Ovary (tissue), 9 donors: Measurements from ENCODE around the gene ICAM5. TPM values are rescaled to one million over a fixed set of nuclear protein-coding genes. Genes with fewer than 3 reads are reported as not detected.

ENCODE experiments used
- DNase-seq, 5 donors: peaks; one replicate each; pipeline ENCODE4 v3.0.0-alpha.2; 2019 to 2020
- H3K27ac ChIP-seq, 2 donors: fragments of 200-600 bp; one replicate each; pipeline versions ENCODE4 v1.5.1 to v1.8.0; 2019 to 2022
- H3K27me3 ChIP-seq: fragments of 200-600 bp; one replicate; pipeline ENCODE4 v1.8.0; 2022
- H3K36me3 ChIP-seq: fragments of 200-600 bp; sonication (generic); one replicate; pipeline ENCODE4 v1.5.1; 2019
- H3K4me1 ChIP-seq: one replicate; pipeline ENCODE4 v1.8.1; 2013; ENCODE audit warnings: mild to moderate bottlenecking, moderate library complexity; ENCODE audit not compliant: insufficient read depth
- H3K4me3 ChIP-seq: fragments of 200-600 bp; sonication (generic); one replicate; pipeline ENCODE4 v1.5.1; 2017
- H3K9me3 ChIP-seq, 2 donors: fragments of 200-600 bp in 1 of 2; sonication (generic) in 1 of 2; one replicate each; pipeline versions ENCODE4 v1.5.1 to v1.8.1; 2013 to 2019; ENCODE audit warnings: mild to moderate bottlenecking in 1 of 2, moderate library complexity in 1 of 2
- EP300 ChIP-seq: sonication (generic); formaldehyde crosslinking; IDR thresholded peaks from one replicate; pipeline ENCODE4 v1.6.1; 2017; ENCODE audit warnings: antibody characterized with exemption
- POLR2A ChIP-seq: fragments of 450-650 bp; IDR thresholded peaks from one replicate; pipeline ENCODE4 v1.6.1; 2017; ENCODE audit warnings: antibody characterized with exemption, mild to moderate bottlenecking, moderate library complexity
- WGBS, 3 donors: extraction: QIAGEN DNeasy Blood & Tissue Kit in 1 of 3; methylation state at CpG; one replicate each; pipeline versions ENCODE4 v1.1.5 to v1.1.7; 2013 to 2017; 5-methylcytosine and 5-hydroxymethylcytosine counted together
- intact Hi-C, 4 donors: fragments of 100-400 bp; cut with DNase I; formaldehyde crosslinking; loops; one replicate each; pipeline versions ENCODE4 v1.11.0 to v1.15.1; 2022 to 2023
- polyA plus RNA-seq, 2 donors: library from polyadenylated mRNA; stranded (reverse); fragments of 200-250 nt in 1 of 2; fragments of 350-450 nt in 1 of 2; fragmentation: Illumina TruSeq in 1 of 2; extraction: RNeasy Lipid Tissue Mini Kit (QIAGEN cat#74804) in 1 of 2; gene quantifications; one replicate each; pipeline ENCODE4 v1.2.3, GENCODE V29; 2013 to 2014
- total RNA-seq, 7 donors: library from RNA; depleted of rRNA in 2 of 7; stranded (reverse); fragments of >200 nt in 2 of 7; fragmentation: NEBNext Ultra II Directional in 3 of 7; extraction: Animal tissue kit (Norgen Biotek cat#: 25700) in 3 of 7; gene quantifications; one replicate each; pipeline versions ENCODE4 v1.1.0 to v1.2.4, GENCODE V29; 2016 to 2023
- TF ChIP-seq, protein P1 (sequence below), 3 donors: fragments of 450-650 bp in 2 of 3; fragments of 200-600 bp in 1 of 3; IDR thresholded peaks; one replicate each; pipeline versions ENCODE4 v1.5.1 to v1.8.0; 2016 to 2022; ENCODE audit warnings: antibody characterized with exemption in 3 of 3, mild to moderate bottlenecking in 1 of 3
- donor health status: DM: no; HTN: no; CAD: no; lungs with moderate emphysema.
- donor health status: DM: no; HTN: no; CAD: no.
- donor health status: Bipolar disorder and iron deficiency.
- donor health status: DM: yes; HTN: yes; CAD: no.
- donor health status: DM: no; HTN: no; CAD: no.
- donor health status: DM: yes; HTN: yes; CAD: no.

ICAM5 gene
- total and polyA plus RNA-seq, 9 donors = 0.11 to 16.1 (median 1.7) TPM; not detected in 1

- no peaks in the 10 kb centered on the region for H3K36me3 ChIP-seq
- WGBS, 3 donors = 81 to 92% (median 92%) methylated on average over 2 of the region's 2 CpGs
- DNase-seq = no peak
- intact Hi-C loops = loop anchor here in 3 of 4 donors (5.0 to 10.0 kb wide), 3 partner anchors 61 to 323 kb away; partner anchors contain the start of genes OLFM2 (in 2 of the 3) and DNMT1 (in 1 of the 3)
- H3K27ac ChIP-seq = no peak overlapping the region
- no peak for TF ChIP-seq EP300
- TF ChIP-seq, protein P1, sequence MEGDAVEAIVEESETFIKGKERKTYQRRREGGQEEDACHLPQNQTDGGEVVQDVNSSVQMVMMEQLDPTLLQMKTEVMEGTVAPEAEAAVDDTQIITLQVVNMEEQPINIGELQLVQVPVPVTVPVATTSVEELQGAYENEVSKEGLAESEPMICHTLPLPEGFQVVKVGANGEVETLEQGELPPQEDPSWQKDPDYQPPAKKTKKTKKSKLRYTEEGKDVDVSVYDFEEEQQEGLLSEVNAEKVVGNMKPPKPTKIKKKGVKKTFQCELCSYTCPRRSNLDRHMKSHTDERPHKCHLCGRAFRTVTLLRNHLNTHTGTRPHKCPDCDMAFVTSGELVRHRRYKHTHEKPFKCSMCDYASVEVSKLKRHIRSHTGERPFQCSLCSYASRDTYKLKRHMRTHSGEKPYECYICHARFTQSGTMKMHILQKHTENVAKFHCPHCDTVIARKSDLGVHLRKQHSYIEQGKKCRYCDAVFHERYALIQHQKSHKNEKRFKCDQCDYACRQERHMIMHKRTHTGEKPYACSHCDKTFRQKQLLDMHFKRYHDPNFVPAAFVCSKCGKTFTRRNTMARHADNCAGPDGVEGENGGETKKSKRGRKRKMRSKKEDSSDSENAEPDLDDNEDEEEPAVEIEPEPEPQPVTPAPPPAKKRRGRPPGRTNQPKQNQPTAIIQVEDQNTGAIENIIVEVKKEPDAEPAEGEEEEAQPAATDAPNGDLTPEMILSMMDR (IDR thresholded peaks at IDR 0.05) = no peak
- no peaks in the 10 kb centered on the region for H3K9me3 ChIP-seq
- H3K27me3 ChIP-seq = no peaks in the 10 kb centered on the region
- no peak overlapping the region for H3K4me3 ChIP-seq
- H3K4me1 ChIP-seq = peaks cover 6% of the 10 kb centered on the region
Observed at GRCh38 chr19:10255358-10255757, 34.4 kb upstream of the ICAM5 start.

GRCh38 chr19:10256551-10256950 is 33.2 kb upstream of the ICAM5 start:
- peaks cover 3% of the 10 kb centered on the region for H3K4me1 ChIP-seq
- TF ChIP-seq POLR2A (no peak), EP300 (no peak)
- TF ChIP-seq, protein P1 (IDR thresholded peaks at IDR 0.05) = no peak
- H3K9me3 ChIP-seq = no peaks in the 10 kb centered on the region
- DNase-seq = peak in 1 of 5 donors; percentile 29
- H3K27me3 ChIP-seq = no peaks in the 10 kb centered on the region
- H3K27ac ChIP-seq = no peak overlapping the region
- H3K36me3 ChIP-seq = no peaks in the 10 kb centered on the region
- H3K4me3 ChIP-seq = no peak overlapping the region
- intact Hi-C loops = loop anchor here in 3 of 4 donors (5.0 to 10.0 kb wide), 3 partner anchors 62 to 324 kb away; partner anchors contain the start of genes OLFM2 (in 2 of the 3) and DNMT1 (in 1 of the 3)
- 57 to 72% (median 61%) methylated on average over 16 to 18 of the region's 18 CpGs for WGBS, 3 donors

- no peaks in the 10 kb centered on the region for H3K9me3 ChIP-seq
- no peaks in the 10 kb centered on the region for H3K36me3 ChIP-seq
- 68 to 76% (median 69%) methylated on average over 9 of the region's 9 CpGs for WGBS, 3 donors
- DNase-seq = no peak
- peaks cover 3% of the 10 kb centered on the region for H3K4me1 ChIP-seq
- no peak overlapping the region for H3K27ac ChIP-seq
- TF ChIP-seq POLR2A (no peak), EP300 (no peak)
- TF ChIP-seq, protein P1 (IDR thresholded peaks at IDR 0.05) = no peak
- intact Hi-C loops = loop anchor here in 3 of 4 donors (5.0 to 10.0 kb wide), 3 partner anchors 62 to 325 kb away; partner anchors contain the start of genes OLFM2 (in 2 of the 3) and DNMT1 (in 1 of the 3)
- H3K4me3 ChIP-seq = no peak overlapping the region
- no peaks in the 10 kb centered on the region for H3K27me3 ChIP-seq
Observed at GRCh38 chr19:10256970-10257615, 32.7 kb upstream of the ICAM5 start.

DNA sequence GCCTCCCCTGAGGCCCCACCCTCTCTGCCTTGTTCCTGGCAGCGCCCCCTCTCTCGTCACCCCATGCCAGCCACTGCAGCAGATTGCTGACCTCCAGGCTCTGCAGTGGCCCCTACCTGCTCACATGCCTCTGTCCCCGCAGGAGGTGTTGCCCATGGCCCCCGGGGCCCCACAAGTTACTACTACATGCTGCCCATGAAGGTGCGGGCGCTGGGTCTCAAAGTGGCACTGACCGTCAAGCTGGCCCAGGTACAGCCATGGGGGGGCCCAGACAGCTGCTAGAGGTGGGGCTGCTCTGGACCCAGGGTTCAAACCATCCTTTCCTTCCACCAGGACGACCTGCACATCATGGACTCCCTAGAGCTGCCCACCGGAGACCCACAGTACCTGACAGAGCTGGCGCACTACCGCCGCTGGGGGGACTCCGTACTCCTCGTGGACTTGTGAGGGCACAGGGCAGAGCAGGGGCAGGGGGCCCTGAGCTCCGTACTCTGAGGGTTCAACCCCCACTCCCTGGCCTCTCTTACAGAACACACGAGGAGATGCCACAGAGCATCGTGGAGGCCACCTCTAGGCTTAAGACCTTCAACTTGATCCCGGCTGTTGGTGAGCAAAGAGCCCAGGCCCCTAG is 31.6 kb upstream of the ICAM5 start:
- WGBS, 3 donors = 93 to 96% (median 93%) methylated on average over 18 of the region's 18 CpGs
- peak in 1 of 5 donors; percentile 27 for DNase-seq
- Histone ChIP-seq H3K27ac (no peak overlapping the region), H3K9me3 (no peaks in the 10 kb centered on the region), H3K27me3 (no peaks in the 10 kb centered on the region), H3K4me3 (no peak overlapping the region), H3K4me1 (no peaks in the 10 kb centered on the region), H3K36me3 (no peaks in the 10 kb centered on the region)
- intact Hi-C loops = loop anchor here in 3 of 4 donors (5.0 to 10.0 kb wide), 3 partner anchors 63 to 326 kb away; partner anchors contain the start of genes OLFM2 (in 2 of the 3) and DNMT1 (in 1 of the 3)
- TF ChIP-seq, protein P1 (IDR thresholded peaks at IDR 0.05) = no peak
- no peak for TF ChIP-seq EP300
- no peak for TF ChIP-seq POLR2A
